Endothelial cell of umbilical vein (primary cell): ENCODE results near the gene FAM50A. TPM values are rescaled to one million over a fixed set of nuclear protein-coding genes. Genes with fewer than 3 reads are reported as not detected.

Source experiments
- BruUV-seq: library from RNA; stranded (reverse); fragments of 400-500 nt; replicated peaks from 2 replicates; lab custom pipeline; 2021; lab: Mats Ljungman, UMichigan
- CTCF ChIA-PET: fragments of 300-600, 350-600 bp; sonication (Branson Sonifier 250); formaldehyde crosslinking; loops from one replicate; lab custom pipeline; 2021; ENCODE audit warnings: antibody characterized with exemption, inconsistent platforms; lab: Charles Lee
- POLR2A ChIA-PET: fragments of 300-600, 350-600 bp; sonication (Branson Sonifier 250); formaldehyde crosslinking; loops from one replicate; lab custom pipeline; 2021; ENCODE audit warnings: antibody characterized with exemption, inconsistent platforms; lab: Charles Lee
- DNase-seq: peaks from one replicate; pipeline ENCODE4 v3.0.0-alpha.2; 2011; ENCODE audit warnings: low read depth, low spot score
- FAIRE-seq: peaks from 2 replicates; lab custom pipeline; 2011; peaks lifted over from hg19 to GRCh38; lab: Jason Lieb, UNC
- H2AFZ ChIP-seq: 2 replicates; pipeline ENCODE4 v1.6.0; 2012; ENCODE audit warnings: low read depth, low read length, control low read depth, inconsistent platforms
- H3K27ac ChIP-seq: 2 replicates; pipeline ENCODE4 v1.5.1; 2011; ENCODE audit warnings: low read depth, mild to moderate bottlenecking, control low read depth, low read length, moderate library complexity; ENCODE audit not compliant: insufficient read depth
- H3K27me3 ChIP-seq, 2 experiments: 2 replicates each; pipeline versions ENCODE4 v1.6.0 to v1.6.1; 2011; ENCODE audit warnings: low read length in 2 of 2, mixed read lengths in 1 of 2; ENCODE audit not compliant: control insufficient read depth in 2 of 2, insufficient read depth in 2 of 2
- H3K36me3 ChIP-seq, 2 experiments: 2 replicates in 1 of 2; 3 replicates in 1 of 2; pipeline ENCODE4 v1.5.1; 2011; ENCODE audit warnings: low read length in 2 of 2, mild to moderate bottlenecking in 1 of 2, moderate library complexity in 1 of 2; ENCODE audit not compliant: control insufficient read depth in 2 of 2, insufficient read depth in 2 of 2; ENCODE audit errors: extremely low read depth in 1 of 2
- H3K4me1 ChIP-seq: 3 replicates; pipeline ENCODE4 v1.5.1; 2011; ENCODE audit warnings: mild to moderate bottlenecking, low read length; ENCODE audit not compliant: control insufficient read depth, insufficient read depth; ENCODE audit errors: extremely low read depth
- H3K4me2 ChIP-seq: 2 replicates; pipeline ENCODE4 v1.6.1; 2011; ENCODE audit warnings: low read length, control low read depth, mixed read lengths; ENCODE audit not compliant: insufficient read depth
- H3K4me3 ChIP-seq, 3 experiments: fragments of 200-600 bp in 1 of 3; sonication (generic), shearing (Covaris generic) in 1 of 3; replicated peaks in 1 of 3; 2 replicates each; pipeline ENCODE4 v1.5.1; 2011 to 2016; ENCODE audit warnings: control low read depth in 3 of 3, low read length in 3 of 3, mild to moderate bottlenecking in 2 of 3, inconsistent platforms in 1 of 3, low read depth in 1 of 3, moderate library complexity in 1 of 3; ENCODE audit not compliant: insufficient read depth in 1 of 3
- H3K79me2 ChIP-seq: 2 replicates; pipeline ENCODE4 v1.6.0; 2012; ENCODE audit warnings: low read length, inconsistent platforms; ENCODE audit not compliant: control insufficient read depth, insufficient read depth
- H3K9ac ChIP-seq: replicated peaks from 2 replicates; pipeline ENCODE3; 2011; ENCODE audit warnings: low read length, control low read depth; ENCODE audit not compliant: insufficient read depth; ENCODE audit errors: extremely low read depth
- H3K9me1 ChIP-seq: replicated peaks from 3 replicates; pipeline ENCODE4 v1.6.0; 2011; ENCODE audit warnings: mild to moderate bottlenecking, low read length; ENCODE audit not compliant: control insufficient read depth, insufficient read depth; ENCODE audit errors: extremely low read depth
- H3K9me3 ChIP-seq: replicated peaks from 2 replicates; pipeline ENCODE4 v1.5.1; 2012; ENCODE audit warnings: low read length, inconsistent platforms; ENCODE audit not compliant: control insufficient read depth, insufficient read depth
- H4K20me1 ChIP-seq: replicated peaks from 2 replicates; pipeline ENCODE3; 2011; ENCODE audit warnings: mild to moderate bottlenecking, low read length; ENCODE audit not compliant: control insufficient read depth, insufficient read depth; ENCODE audit errors: extremely low read depth
- EZH2 ChIP-seq: IDR thresholded peaks from 2 replicates; pipeline ENCODE4 v1.6.1; 2012; ENCODE audit warnings: borderline replicate concordance, low read depth, mild to moderate bottlenecking, moderate library complexity, low read length, inconsistent platforms; ENCODE audit not compliant: severe bottlenecking
- FOS ChIP-seq: IDR thresholded peaks from 2 replicates; pipeline ENCODE4 v1.6.1; 2011; ENCODE audit warnings: mild to moderate bottlenecking, low read length, moderate library complexity, borderline replicate concordance; ENCODE audit not compliant: insufficient read depth
- GATA2 ChIP-seq: IDR thresholded peaks from 2 replicates; pipeline ENCODE4 v1.7.0; 2011; ENCODE audit warnings: low read depth, mild to moderate bottlenecking, moderate library complexity, mixed read lengths, low read length; ENCODE audit not compliant: insufficient read length, insufficient read depth
- JUN ChIP-seq: IDR thresholded peaks from 2 replicates; pipeline ENCODE4 v1.6.1; 2011; ENCODE audit warnings: borderline replicate concordance, low read depth; ENCODE audit not compliant: insufficient read length, insufficient read depth
- MAX ChIP-seq: IDR thresholded peaks from 2 replicates; pipeline ENCODE4 v1.6.1; 2011; ENCODE audit not compliant: insufficient read depth, insufficient read length
- MYC ChIP-seq: IDR thresholded peaks from one replicate; pipeline ENCODE4 v1.6.1; 2011; ENCODE audit warnings: mild to moderate bottlenecking, low read depth, low read length
- POLR2A ChIP-seq: IDR thresholded peaks from 2 replicates; pipeline ENCODE4 v1.6.1; 2012; ENCODE audit warnings: low read depth, mild to moderate bottlenecking, control low read depth, low read length
- POLR2AphosphoS5 ChIP-seq: IDR thresholded peaks from 2 replicates; pipeline ENCODE4 v1.6.1; 2012; ENCODE audit warnings: low read depth, mild to moderate bottlenecking, control low read depth, low read length, moderate library complexity; ENCODE audit not compliant: insufficient read depth
- dilution Hi-C: fragments of 300-500 bp; cut with MboI; formaldehyde crosslinking; loops from one replicate; pipeline ENCODE4 v1.15.0; 2019; ENCODE audit warnings: low sequenced_read_pairs; ENCODE audit not compliant: extremely low pct_ligation_motif_present
- intact Hi-C: fragments of 100-400 bp; cut with micrococcal nuclease; formaldehyde crosslinking; loops from one replicate; pipeline ENCODE4 v1.10.0; 2022
- polyA plus RNA-seq, 4 experiments: library from polyadenylated mRNA; depleted of rRNA in 3 of 4; stranded (reverse) in 3 of 4; unstranded in 1 of 4; fragments of >200 nt; gene quantifications; 2 replicates each; pipeline versions ENCODE4 v1.2.1 to v1.2.3, GENCODE V29; 2011 to 2012; ENCODE audit warnings: missing spikeins in 1 of 4
- total RNA-seq: library from RNA; stranded (reverse); gene quantifications from 2 replicates; pipeline ENCODE4 v1.2.3, GENCODE V29; 2021
- TF ChIP-seq, protein P1 (sequence below), 2 donors: IDR thresholded peaks; 1 replicate in 1 of 2; 2 replicates in 1 of 2; pipeline ENCODE4 v1.5.1; 2011; ENCODE audit warnings: low read length in 2 of 2, mild to moderate bottlenecking in 2 of 2, moderate library complexity in 2 of 2, control low read depth in 1 of 2, inconsistent platforms in 1 of 2, low read depth in 1 of 2; ENCODE audit not compliant: insufficient read depth in 1 of 2; ENCODE audit errors: extremely low read depth in 1 of 2

The FAM50A gene
- total and polyA plus RNA-seq, 2 donors (not counting 3 experiments of a cell fraction or from before 2014, with no cell fraction given) = 75.9 to 123 TPM

GRCh38 chrX:154488336-154489075 is 44.6 kb downstream of the FAM50A start:
- Histone ChIP-seq H3K27me3 (no peaks in the 10 kb centered on the region), H3K9me1 (no peaks in the 10 kb centered on the region), H4K20me1 (no peaks in the 10 kb centered on the region), H3K4me2 (no peak overlapping the region), H3K27ac (no peak overlapping the region), H3K4me3 (no peak overlapping the region), H3K36me3 (no peaks in the 10 kb centered on the region), H2AFZ (no peak overlapping the region), H3K4me1 (peaks cover 3% of the 10 kb centered on the region), H3K9ac (no peak overlapping the region), H3K79me2 (peaks cover 10% of the 10 kb centered on the region), H3K9me3 (no peaks in the 10 kb centered on the region)
- ChIA-PET CTCF (no interaction called here), POLR2A (no interaction called here)
- intact Hi-C loops = no loop called here
- FAIRE-seq = no peak
- dilution Hi-C loops = no loop called here
- BruUV-seq = no TSS peak
- DNase-seq = no peak
- no peak for TF ChIP-seq FOS
- TF ChIP-seq POLR2AphosphoS5 = no peak
- no peak for TF ChIP-seq MAX
- TF ChIP-seq, protein P1, sequence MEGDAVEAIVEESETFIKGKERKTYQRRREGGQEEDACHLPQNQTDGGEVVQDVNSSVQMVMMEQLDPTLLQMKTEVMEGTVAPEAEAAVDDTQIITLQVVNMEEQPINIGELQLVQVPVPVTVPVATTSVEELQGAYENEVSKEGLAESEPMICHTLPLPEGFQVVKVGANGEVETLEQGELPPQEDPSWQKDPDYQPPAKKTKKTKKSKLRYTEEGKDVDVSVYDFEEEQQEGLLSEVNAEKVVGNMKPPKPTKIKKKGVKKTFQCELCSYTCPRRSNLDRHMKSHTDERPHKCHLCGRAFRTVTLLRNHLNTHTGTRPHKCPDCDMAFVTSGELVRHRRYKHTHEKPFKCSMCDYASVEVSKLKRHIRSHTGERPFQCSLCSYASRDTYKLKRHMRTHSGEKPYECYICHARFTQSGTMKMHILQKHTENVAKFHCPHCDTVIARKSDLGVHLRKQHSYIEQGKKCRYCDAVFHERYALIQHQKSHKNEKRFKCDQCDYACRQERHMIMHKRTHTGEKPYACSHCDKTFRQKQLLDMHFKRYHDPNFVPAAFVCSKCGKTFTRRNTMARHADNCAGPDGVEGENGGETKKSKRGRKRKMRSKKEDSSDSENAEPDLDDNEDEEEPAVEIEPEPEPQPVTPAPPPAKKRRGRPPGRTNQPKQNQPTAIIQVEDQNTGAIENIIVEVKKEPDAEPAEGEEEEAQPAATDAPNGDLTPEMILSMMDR (IDR thresholded peaks at IDR 0.05; ENCODE audit: extremely low read depth in 1 of 2, insufficient read depth in 1 of 2, low read depth in 1 of 2, low read length in 2 of 2) = no peak
- no peak for TF ChIP-seq MYC
- TF ChIP-seq POLR2A = no peak
- TF ChIP-seq EZH2 = no peak
- no peak for TF ChIP-seq JUN
- no peak for TF ChIP-seq GATA2
